K562 (cell line): ENCODE measurements around the gene KCNJ14. TPM values are rescaled to one million over a fixed set of nuclear protein-coding genes. Genes with fewer than 3 reads are reported as not detected.

Experiments
- ATAC-seq: fragments of 200-7000 bp; cut with Tn5 transposase; 3 replicates; pipeline ENCODE4 v1.9.1; 2020; ENCODE audit warnings: moderate library complexity
- BruUV-seq: library from RNA; stranded (reverse); fragments of 400-500 nt; replicated peaks from 2 replicates; lab custom pipeline; 2021; lab: Mats Ljungman, UMichigan
- CTCF ChIA-PET: fragments of 300-600 bp; formaldehyde crosslinking; extraction: SDS; loops from one replicate; lab custom pipeline; 2021; ENCODE audit warnings: low intra/inter-chr PET ratio; lab: Yijun Ruan, JAX
- POLR2A ChIA-PET: fragments of 300-600, 350-650 bp; sonication (Branson Sonifier 250); formaldehyde crosslinking; extraction: SDS; loops from one replicate; lab custom pipeline; 2021; ENCODE audit warnings: antibody characterized with exemption, inconsistent platforms; lab: Yijun Ruan, JAX
- DNase-seq, 4 experiments: peaks; one replicate each; pipeline versions ENCODE4 v3.0.0 to v3.0.0-alpha.2; 2011 to 2018; ENCODE audit warnings: low spot score in 3 of 4, mixed read lengths in 3 of 4; ENCODE audit errors: extremely low read depth in 1 of 4
- FAIRE-seq: peaks from 2 replicates; lab custom pipeline; 2011; peaks lifted over from hg19 to GRCh38; lab: Jason Lieb, UNC
- H2AFZ ChIP-seq: 2 replicates; pipeline ENCODE4 v1.6.0; 2011; ENCODE audit warnings: low read depth, low read length, control low read depth, inconsistent platforms
- H3K27ac ChIP-seq: fragments of 200-600 bp; 3 replicates; pipeline ENCODE4 v1.8.0; 2011; ENCODE audit warnings: low read depth, mild to moderate bottlenecking, control low read depth, inconsistent platforms, low read length, moderate library complexity, mixed read lengths; ENCODE audit errors: extremely low read depth
- H3K27me3 ChIP-seq, 2 experiments: fragments of 300-600 bp in 1 of 2; 2 replicates in 1 of 2; 3 replicates in 1 of 2; pipeline versions ENCODE4 v1.6.0 to v1.8.0; 2011; ENCODE audit warnings: inconsistent platforms in 2 of 2, low read length in 2 of 2, mild to moderate bottlenecking in 1 of 2, mixed read lengths in 1 of 2, moderate library complexity in 1 of 2; ENCODE audit not compliant: control insufficient read depth in 2 of 2, insufficient read depth in 2 of 2
- H3K36me3 ChIP-seq: fragments of 300-600 bp; 3 replicates; pipeline ENCODE4 v1.8.0; 2011; ENCODE audit warnings: mild to moderate bottlenecking, low read length, inconsistent platforms; ENCODE audit not compliant: control insufficient read depth, insufficient read depth
- H3K4me1 ChIP-seq, 2 experiments: fragments of 200-600 bp in 1 of 2; replicated peaks in 1 of 2; 2 replicates in 1 of 2; 3 replicates in 1 of 2; pipeline versions ENCODE4 v1.5.1 to v1.8.0; 2011; ENCODE audit warnings: inconsistent platforms in 2 of 2, low read length in 2 of 2, mild to moderate bottlenecking in 1 of 2, mixed read lengths in 1 of 2, moderate library complexity in 1 of 2; ENCODE audit not compliant: control insufficient read depth in 2 of 2, insufficient read depth in 2 of 2
- H3K4me2 ChIP-seq: 2 replicates; pipeline ENCODE4 v1.6.1; 2011; ENCODE audit warnings: low read length, control low read depth, inconsistent platforms, mixed read lengths; ENCODE audit not compliant: insufficient read depth
- H3K4me3 ChIP-seq: fragments of 200-600 bp; sonication (generic), shearing (Covaris generic); 2 replicates; pipeline ENCODE4 v1.5.1; 2016; ENCODE audit warnings: control low read depth, inconsistent platforms
- H3K79me2 ChIP-seq: fragments of 200-600 bp; 3 replicates; pipeline ENCODE4 v1.8.0; 2011; ENCODE audit warnings: low read length, inconsistent platforms; ENCODE audit not compliant: control insufficient read depth, insufficient read depth
- H3K9ac ChIP-seq, 2 experiments: 2 replicates each; pipeline versions ENCODE4 v1.6.0 to v1.6.1; 2011; ENCODE audit warnings: low read depth in 2 of 2, low read length in 2 of 2, control low read depth in 1 of 2, inconsistent platforms in 1 of 2, mild to moderate bottlenecking in 1 of 2, mixed read lengths in 1 of 2; ENCODE audit not compliant: insufficient read depth in 1 of 2
- H3K9me1 ChIP-seq: one replicate; pipeline ENCODE4 v1.6.0; 2011; ENCODE audit warnings: inconsistent platforms, mild to moderate bottlenecking, low read length, moderate library complexity; ENCODE audit not compliant: control insufficient read depth, insufficient read depth
- H3K9me3 ChIP-seq: replicated peaks from 2 replicates; pipeline ENCODE4 v1.5.1; 2011; ENCODE audit warnings: low read depth, low read length, inconsistent platforms; ENCODE audit not compliant: control insufficient read depth, insufficient read depth
- H4K20me1 ChIP-seq: replicated peaks from 2 replicates; pipeline ENCODE4 v1.6.1; 2011; ENCODE audit warnings: low read length, inconsistent platforms, mixed read lengths; ENCODE audit not compliant: control insufficient read depth, insufficient read depth
- DPF2 ChIP-seq: fragments of 450-650 bp; IDR thresholded peaks from 2 replicates; pipeline ENCODE4 v1.6.1; 2016
- HMGN3 ChIP-seq: IDR thresholded peaks from 2 replicates; pipeline ENCODE4 v1.6.1; 2011; ENCODE audit warnings: borderline replicate concordance, low read depth, mild to moderate bottlenecking, mixed read lengths, low read length; ENCODE audit not compliant: insufficient read length; ENCODE audit errors: extremely low read depth
- MYNN ChIP-seq, 2 experiments: sonication (generic); formaldehyde crosslinking in 1 of 2; IDR thresholded peaks; 2 replicates each; pipeline versions ENCODE4 v1.5.0 to v1.6.1; 2016 to 2020; ENCODE audit warnings: antibody characterized with exemption in 1 of 2, missing genetic modification reagents in 1 of 2
- PHF8 ChIP-seq: fragments of 200-600 bp; sonication (generic); IDR thresholded peaks from 2 replicates; pipeline ENCODE4 v1.6.1; 2012; ENCODE audit warnings: mixed run types, mild to moderate bottlenecking, inconsistent platforms, low read length, moderate library complexity, borderline replicate concordance
- ZNF134 ChIP-seq: fragments of 250-450 bp; sonication (Bioruptor Pico); conservative IDR thresholded peaks from 2 replicates; pipeline ENCODE4 v1.4.0; 2020
- WGBS: fragments of 100-300 bp; shearing (Covaris generic); methylation state at CpG from one replicate; pipeline ENCODE4 v1.1.6; 2016; ENCODE audit warnings: low coverage, mixed read lengths; ENCODE audit not compliant: insufficient coverage; ENCODE audit errors: missing lambda C conversion rate; 5-methylcytosine and 5-hydroxymethylcytosine counted together
- in situ Hi-C: fragments of 300-500 bp; cut with MboI; formaldehyde crosslinking; loops from 4 replicates; pipeline ENCODE4 v1.15.0; 2018; ENCODE audit warnings: inconsistent platforms, mixed read lengths
- intact Hi-C: fragments of 100-400 bp; cut with micrococcal nuclease; formaldehyde crosslinking; loops from 2 replicates; pipeline ENCODE4 v1.14.2; 2022
- polyA plus RNA-seq, 8 experiments: library from polyadenylated mRNA; depleted of rRNA in 4 of 8; stranded (reverse) in 5 of 8; unstranded in 3 of 8; fragments of >200 nt; fragmentation: Nextera tagmentation in 2 of 8; fragmentation: Illumina TruSeq in 1 of 8; extraction: Ambion mirVana in 2 of 8; extraction: Trizol in 1 of 8; gene quantifications; 2 replicates each; pipeline versions ENCODE4 v1.2.1 to v1.2.3, GENCODE V29; 2011 to 2014; ENCODE audit warnings: inconsistent platforms in 1 of 8, missing spikeins in 1 of 8
- total RNA-seq, 7 experiments: library from RNA; depleted of rRNA in 6 of 7; stranded (reverse); fragments of >200 nt in 6 of 7; fragmentation: Illumina TruSeq in 2 of 7; extraction: Trizol in 2 of 7; gene quantifications; 2 replicates each; pipeline versions ENCODE4 v1.2.1 to v1.2.3, GENCODE V29; 2011 to 2021; ENCODE audit warnings: low replicate concordance in 1 of 7
- TF ChIP-seq, protein P1 (sequence below): fragments of 450-650 bp; IDR thresholded peaks from 2 replicates; pipeline ENCODE4 v1.6.1; 2016; ENCODE audit warnings: low read depth

KCNJ14 gene
- total and polyA plus RNA-seq, 9 of the 15 experiments (the other 6 are each of a cell fraction or from before 2014, with no cell fraction given) = 0.15 to 1.6 (median 0.49) TPM

DNA sequence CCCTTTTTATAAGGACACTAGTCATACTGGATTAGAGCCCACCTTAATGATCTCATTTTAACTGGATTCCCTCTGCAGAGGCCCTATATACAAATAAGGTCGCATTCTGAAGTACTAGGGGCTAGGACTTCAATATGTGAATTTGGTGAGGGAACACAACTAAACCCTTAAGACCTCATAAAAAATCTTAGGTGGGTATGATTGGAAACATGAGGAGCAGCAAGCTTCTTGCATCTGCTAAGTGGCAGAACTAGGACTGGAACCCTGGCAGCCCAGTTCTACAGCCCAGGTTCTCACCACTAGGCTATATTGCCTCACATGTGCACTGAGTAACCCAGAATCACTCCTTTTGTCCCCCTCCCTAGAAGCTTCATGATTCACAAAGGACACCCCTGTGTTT, 26.7 kb upstream of the KCNJ14 start:
- no peak for TF ChIP-seq DPF2
- no peak for TF ChIP-seq PHF8
- TF ChIP-seq, protein P1, sequence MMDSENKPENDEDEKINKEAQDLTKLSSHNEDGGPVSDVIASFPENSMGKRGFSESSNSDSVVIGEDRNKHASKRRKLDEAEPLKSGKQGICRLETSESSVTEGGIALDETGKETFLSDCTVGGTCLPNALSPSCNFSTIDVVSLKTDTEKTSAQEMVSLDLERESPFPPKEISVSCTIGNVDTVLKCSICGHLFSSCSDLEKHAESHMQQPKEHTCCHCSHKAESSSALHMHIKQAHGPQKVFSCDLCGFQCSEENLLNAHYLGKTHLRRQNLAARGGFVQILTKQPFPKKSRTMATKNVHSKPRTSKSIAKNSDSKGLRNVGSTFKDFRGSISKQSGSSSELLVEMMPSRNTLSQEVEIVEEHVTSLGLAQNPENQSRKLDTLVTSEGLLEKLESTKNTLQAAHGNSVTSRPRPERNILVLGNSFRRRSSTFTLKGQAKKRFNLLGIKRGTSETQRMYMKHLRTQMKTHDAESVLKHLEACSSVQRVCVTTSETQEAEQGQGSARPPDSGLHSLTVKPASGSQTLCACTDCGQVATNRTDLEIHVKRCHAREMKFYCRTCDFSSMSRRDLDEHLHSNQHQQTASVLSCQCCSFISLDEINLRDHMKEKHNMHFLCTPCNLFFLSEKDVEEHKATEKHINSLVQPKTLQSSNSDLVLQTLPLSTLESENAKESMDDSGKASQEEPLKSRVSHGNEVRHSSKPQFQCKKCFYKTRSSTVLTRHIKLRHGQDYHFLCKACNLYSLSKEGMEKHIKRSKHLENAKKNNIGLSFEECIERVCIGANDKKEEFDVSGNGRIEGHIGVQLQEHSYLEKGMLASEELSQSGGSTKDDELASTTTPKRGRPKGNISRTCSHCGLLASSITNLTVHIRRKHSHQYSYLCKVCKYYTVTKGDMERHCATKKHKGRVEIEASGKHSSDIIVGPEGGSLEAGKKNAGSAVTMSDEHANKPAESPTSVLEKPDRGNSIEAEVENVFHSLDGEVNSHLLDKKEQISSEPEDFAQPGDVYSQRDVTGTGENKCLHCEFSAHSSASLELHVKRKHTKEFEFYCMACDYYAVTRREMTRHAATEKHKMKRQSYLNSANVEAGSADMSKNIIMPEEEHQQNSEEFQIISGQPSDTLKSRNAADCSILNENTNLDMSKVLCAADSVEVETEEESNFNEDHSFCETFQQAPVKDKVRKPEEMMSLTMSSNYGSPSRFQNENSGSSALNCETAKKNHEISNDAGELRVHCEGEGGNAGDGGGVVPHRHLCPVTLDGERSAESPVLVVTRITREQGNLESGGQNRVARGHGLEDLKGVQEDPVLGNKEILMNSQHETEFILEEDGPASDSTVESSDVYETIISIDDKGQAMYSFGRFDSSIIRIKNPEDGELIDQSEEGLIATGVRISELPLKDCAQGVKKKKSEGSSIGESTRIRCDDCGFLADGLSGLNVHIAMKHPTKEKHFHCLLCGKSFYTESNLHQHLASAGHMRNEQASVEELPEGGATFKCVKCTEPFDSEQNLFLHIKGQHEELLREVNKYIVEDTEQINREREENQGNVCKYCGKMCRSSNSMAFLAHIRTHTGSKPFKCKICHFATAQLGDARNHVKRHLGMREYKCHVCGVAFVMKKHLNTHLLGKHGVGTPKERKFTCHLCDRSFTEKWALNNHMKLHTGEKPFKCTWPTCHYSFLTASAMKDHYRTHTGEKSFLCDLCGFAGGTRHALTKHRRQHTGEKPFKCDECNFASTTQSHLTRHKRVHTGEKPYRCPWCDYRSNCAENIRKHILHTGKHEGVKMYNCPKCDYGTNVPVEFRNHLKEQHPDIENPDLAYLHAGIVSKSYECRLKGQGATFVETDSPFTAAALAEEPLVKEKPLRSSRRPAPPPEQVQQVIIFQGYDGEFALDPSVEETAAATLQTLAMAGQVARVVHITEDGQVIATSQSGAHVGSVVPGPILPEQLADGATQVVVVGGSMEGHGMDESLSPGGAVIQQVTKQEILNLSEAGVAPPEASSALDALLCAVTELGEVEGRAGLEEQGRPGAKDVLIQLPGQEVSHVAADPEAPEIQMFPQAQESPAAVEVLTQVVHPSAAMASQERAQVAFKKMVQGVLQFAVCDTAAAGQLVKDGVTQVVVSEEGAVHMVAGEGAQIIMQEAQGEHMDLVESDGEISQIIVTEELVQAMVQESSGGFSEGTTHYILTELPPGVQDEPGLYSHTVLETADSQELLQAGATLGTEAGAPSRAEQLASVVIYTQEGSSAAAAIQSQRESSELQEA = no peak
- no peak for TF ChIP-seq MYNN (IDR thresholded peaks at IDR 0.05)
- no peak for TF ChIP-seq MYNN (CRISPR knock-in tag; IDR thresholded peaks at IDR 0.05)
- TF ChIP-seq HMGN3 = no peak
- TF ChIP-seq ZNF134 (CRISPR knock-in tag) = no peak
- peaks cover 54% of the 10 kb centered on the region; the same call in 2 of the 3 replicates for H3K36me3 ChIP-seq
- WGBS = 100% methylated on average over 1 of the region's 1 CpG
- FAIRE-seq = no peak
- no peak for DNase-seq
- H3K27ac ChIP-seq = no peak overlapping the region
- in situ Hi-C loops (no loop called here), intact Hi-C loops (no loop called here)
- no peak overlapping the region for H2AFZ ChIP-seq
- no peaks in the 10 kb centered on the region; the same call in 1 of the 2 replicates for H3K9me3 ChIP-seq
- POLR2A ChIA-PET = interaction anchor here (1.1 kb wide), 1 partner anchor 12 kb away, joined by 3 read pairs; no protein-coding TSS in a partner anchor
- ATAC-seq = no peak
- no peak overlapping the region for H3K4me3 ChIP-seq
- BruUV-seq = no TSS peak
- no peak overlapping the region for H3K9ac ChIP-seq
- H3K27me3 ChIP-seq = no peaks in the 10 kb centered on the region
- no peak overlapping the region for H3K4me2 ChIP-seq
- CTCF ChIA-PET = no interaction called here
- H4K20me1 ChIP-seq = no peaks in the 10 kb centered on the region
- H3K4me1 ChIP-seq = peaks cover 8 to 12% of the 10 kb centered on the region in 2 experiments
- no peaks in the 10 kb centered on the region for H3K79me2 ChIP-seq
- no peaks in the 10 kb centered on the region for H3K9me1 ChIP-seq
